Urothelium cell line (cell line): ENCODE measurements around the gene CRACR2A.

Source experiments
- DNase-seq: peaks from one replicate; pipeline ENCODE4 v3.0.0; 2011; ENCODE audit warnings: low spot score, mixed read lengths
- FAIRE-seq: peaks from 2 replicates; lab custom pipeline; 2011; peaks lifted over from hg19 to GRCh38; lab: Jason Lieb, UNC

The CRACR2A gene

GRCh38 chr12:3602488-3602887 is 150.4 kb downstream of the CRACR2A start:
- DNase-seq (no peak), FAIRE-seq (no peak)

DNA sequence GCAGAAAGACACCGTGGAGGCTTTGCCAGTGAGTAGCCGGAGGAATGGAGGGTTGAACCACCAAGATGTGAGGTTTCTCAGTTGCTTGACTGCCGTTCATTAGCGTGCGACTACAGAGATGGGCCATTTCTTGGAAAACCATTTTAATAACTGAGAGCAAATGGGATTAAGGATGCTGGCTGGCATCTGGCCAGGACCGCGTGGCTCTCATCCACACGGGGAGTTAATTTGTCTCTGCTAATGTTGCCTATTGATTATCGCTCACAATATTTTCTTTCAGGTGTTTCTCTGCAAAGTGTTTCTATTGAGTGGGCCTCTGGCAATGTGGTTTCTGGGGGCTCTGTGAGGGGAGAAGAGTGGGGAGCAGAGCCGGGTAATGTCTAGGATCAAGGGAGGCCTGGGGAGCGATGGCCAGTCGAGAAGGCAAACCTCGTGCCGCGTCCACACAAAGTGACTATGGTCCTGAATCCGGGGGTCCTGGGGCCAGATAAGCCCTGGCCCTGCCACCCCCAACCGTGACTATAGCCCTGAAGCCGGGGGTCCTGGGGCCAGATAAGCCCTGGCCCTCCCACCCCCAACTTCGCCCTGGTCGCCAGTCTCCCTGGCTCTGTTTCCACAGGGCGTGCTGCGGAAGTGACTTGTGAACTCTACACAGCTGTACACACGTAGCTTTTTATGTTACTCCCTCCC is 151.3 kb downstream of the CRACR2A start:
- FAIRE-seq (no peak), DNase-seq (no peak)

GRCh38 chr12:3600951-3601350 is 152.0 kb downstream of the CRACR2A start:
- DNase-seq (no peak), FAIRE-seq (no peak)

- no peak for DNase-seq
- no peak for FAIRE-seq
Observed at GRCh38 chr12:3600039-3600720, 152.7 kb downstream of the CRACR2A start.

- DNase-seq, result no peak
- peak; percentile 74 for FAIRE-seq
Observed at GRCh38 chr12:3598896-3599860, 153.7 kb downstream of the CRACR2A start.

DNA sequence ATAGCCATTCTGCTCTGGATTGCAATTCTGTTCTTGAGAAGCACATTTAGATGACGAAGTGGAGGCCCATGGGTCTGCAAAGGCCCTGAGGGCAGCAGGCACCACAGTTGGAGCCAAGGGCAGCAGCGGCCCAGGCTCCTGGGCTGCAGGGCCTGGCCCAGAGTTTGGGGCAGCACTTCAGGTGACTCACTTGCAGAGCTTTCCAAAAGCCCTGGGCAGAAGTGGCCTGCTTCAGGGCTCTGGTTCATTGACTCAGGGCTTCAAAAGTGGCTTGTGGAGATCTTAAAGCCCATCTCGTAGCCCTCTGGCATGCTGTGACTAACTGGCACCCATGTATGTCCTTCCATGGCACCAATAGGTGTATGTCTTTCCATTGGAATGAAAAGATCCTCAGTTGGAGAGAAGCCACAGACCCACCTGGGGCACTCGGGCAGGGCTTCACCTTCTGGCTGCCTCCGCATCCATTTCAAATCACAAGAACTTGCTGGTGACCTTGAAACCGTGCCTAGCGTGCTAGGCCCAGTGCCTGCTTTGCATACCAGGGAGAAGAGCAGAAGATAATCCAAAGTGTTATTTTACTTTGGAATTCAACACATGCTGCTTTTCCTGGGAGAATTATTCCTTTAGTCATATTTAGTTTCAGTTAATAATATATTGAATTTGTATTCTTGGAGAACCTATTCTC is 155.2 kb downstream of the CRACR2A start:
- DNase-seq, result no peak
- FAIRE-seq, result no peak

GRCh38 chr12:3596703-3597415 is 156.1 kb downstream of the CRACR2A start:
- no peak for DNase-seq
- no peak for FAIRE-seq

DNA sequence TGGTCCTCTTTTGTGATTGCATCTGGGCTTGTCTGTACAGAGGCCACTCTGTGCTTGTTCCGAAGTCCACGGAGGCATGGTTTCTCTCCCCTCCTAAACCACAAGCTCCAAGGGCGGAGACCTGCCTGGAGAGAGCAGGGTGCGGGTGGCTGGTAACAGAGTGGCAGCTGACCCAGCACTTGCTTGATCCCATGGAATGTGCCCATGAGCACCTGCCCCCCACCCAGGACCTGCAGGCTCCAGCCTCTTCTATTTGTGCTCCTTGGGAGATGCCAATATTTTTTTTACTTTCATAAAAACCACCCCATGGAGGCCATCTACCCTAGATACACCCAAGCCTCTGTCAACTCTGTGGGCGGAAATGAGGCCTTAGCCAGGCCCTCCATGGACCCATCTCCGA is 157.2 kb downstream of the CRACR2A start:
- FAIRE-seq (peak; percentile 20), DNase-seq (no peak)

GRCh38 chr12:3594966-3595365 is 157.9 kb downstream of the CRACR2A start:
- DNase-seq, result no peak
- FAIRE-seq, result no peak

GRCh38 chr12:3593906-3594483 is 158.9 kb downstream of the CRACR2A start:
- DNase-seq (no peak), FAIRE-seq (peak; percentile 68)

DNA sequence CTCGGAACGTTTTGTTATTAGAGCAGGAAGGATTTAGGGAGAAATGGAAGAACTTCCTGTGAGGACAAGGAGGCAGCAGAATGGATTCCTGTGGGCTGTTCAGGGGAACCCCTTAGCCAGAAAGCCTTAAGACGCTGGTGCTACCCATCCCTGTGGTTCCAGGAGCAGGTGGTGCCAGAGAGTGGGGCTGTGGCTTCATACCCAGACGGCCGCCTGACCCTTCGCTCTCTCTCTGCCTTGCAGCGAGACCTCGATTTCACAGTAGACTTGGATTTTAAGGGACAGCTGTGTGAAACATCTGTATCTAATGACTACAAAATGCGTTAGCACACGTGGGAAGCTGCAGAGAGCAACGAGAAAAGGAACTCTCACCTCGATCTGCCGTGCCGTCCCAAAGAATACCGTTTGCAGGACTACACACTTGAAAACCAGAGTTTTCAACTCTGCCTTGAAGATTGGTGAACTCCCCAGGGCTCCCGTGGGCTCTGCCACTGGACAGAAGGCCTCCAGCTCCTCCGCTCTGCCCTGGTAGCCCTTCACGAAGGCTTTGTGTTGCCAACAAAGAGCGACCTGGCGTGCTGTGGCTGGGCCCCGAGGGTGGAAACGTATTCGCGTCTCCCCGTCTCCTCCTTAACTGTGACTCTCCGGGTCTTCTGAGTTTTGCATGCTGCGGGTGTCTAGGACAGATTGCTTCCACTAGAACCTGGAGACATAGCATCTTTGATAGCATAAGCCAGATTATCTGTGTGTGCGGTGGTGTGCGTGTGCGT is 159.9 kb downstream of the CRACR2A start:
- DNase-seq, result no peak
- FAIRE-seq, result peak; percentile 5

- FAIRE-seq (no peak), DNase-seq (no peak)
Observed at GRCh38 chr12:3589745-3590144, 163.2 kb downstream of the CRACR2A start.

GRCh38 chr12:3587402-3588013 is 165.4 kb downstream of the CRACR2A start:
- no peak for DNase-seq
- peak; percentile 23 for FAIRE-seq

- no peak for DNase-seq
- peak; percentile 48 for FAIRE-seq
Observed at GRCh38 chr12:3583656-3584334, 169.1 kb downstream of the CRACR2A start.

DNA sequence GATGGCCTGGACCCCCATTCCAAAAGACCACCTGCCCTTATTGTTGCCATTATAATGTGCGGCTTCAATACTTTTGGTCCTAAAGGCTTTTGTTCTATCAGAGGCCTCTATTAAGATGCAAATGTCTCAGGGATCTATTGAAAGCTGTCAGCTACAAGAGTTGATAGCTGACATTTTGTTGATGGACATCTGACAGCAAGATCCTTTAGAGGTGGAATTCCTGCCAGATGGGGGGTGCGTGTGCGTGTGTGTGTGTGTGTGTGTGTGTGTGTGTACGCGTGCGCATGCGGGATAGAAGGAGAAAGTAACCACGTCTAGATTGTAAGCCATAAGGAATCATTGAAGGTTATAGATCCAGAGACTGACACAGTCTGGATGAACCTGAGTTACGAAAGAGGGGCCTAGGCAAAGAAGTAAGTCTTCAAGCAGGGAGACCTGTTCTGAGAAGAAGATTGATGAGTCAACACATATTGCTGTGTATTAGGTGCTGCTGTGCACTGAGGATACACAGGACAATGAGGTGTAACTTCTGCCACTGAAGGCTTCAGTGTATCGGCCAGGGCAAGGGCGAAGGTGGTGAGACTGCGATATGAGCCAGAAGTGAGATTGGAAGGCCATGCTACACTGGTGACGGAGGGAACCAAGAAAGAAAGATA is 172.7 kb downstream of the CRACR2A start:
- peak; percentile 66 for FAIRE-seq
- no peak for DNase-seq

DNA sequence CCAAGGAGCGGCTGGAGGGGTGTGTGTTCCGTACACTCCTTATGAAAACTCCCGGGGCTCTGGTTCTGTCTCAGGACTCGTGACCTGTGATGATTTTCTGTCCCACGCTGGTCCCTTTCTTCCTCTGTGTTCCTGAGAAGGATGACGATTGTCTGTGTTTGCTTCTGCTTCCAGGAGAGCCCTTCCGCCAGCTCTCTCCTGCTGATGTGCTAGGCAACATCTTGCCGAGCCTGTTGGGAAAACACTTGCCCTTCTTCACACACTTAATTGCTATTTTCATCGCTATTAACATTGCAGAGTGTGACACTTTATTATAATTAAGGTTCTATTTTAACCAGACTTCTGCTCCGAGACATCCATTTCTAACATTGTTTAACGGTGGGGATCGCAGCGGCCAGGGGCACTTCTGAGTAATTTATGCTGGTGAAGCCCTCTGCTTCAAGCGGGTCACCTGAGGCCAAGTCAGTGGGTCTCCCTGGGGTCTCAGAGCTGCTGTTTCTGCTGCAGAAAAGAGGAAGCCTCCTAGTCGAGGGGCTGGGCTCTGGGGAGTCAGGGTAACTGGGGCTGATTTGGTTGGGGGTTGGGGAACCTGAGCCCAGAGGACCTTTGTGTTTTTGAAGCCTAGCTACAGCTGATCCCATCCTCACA is 173.3 kb downstream of the CRACR2A start:
- DNase-seq (no peak), FAIRE-seq (no peak)

DNA sequence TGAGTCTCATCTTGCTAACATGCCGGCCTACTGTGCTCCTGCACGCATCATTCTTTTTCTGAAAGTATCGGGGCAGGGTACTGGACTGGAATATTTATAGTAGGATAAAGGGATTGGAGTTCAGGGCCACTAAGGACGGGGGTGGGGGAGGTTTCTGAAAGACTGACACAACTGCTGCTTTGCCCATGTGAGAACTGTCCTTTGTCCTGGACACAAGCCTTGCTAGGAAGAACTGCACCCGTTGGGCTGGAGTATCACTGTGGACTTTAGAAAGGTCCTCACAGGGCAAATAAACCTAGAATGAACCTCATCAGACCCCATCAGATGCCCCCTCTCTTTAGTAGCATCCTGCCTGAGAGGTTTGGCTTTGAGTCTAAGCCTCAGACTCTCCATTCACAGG is 174.4 kb downstream of the CRACR2A start:
- FAIRE-seq (no peak), DNase-seq (no peak)
